SW480 (cell line): Measurements from ENCODE around the gene APPBP2.
"Not testable (repeated sequence)": the region's sequence is repeated elsewhere in the genome, so short reads cannot be mapped to it uniquely, and the experiment has no call there.

ENCODE experiments used
- DNase-seq: peaks from one replicate; pipeline ENCODE4 v3.0.0-alpha.2; 2016; ENCODE audit warnings: low spot score

Gene APPBP2

DNA sequence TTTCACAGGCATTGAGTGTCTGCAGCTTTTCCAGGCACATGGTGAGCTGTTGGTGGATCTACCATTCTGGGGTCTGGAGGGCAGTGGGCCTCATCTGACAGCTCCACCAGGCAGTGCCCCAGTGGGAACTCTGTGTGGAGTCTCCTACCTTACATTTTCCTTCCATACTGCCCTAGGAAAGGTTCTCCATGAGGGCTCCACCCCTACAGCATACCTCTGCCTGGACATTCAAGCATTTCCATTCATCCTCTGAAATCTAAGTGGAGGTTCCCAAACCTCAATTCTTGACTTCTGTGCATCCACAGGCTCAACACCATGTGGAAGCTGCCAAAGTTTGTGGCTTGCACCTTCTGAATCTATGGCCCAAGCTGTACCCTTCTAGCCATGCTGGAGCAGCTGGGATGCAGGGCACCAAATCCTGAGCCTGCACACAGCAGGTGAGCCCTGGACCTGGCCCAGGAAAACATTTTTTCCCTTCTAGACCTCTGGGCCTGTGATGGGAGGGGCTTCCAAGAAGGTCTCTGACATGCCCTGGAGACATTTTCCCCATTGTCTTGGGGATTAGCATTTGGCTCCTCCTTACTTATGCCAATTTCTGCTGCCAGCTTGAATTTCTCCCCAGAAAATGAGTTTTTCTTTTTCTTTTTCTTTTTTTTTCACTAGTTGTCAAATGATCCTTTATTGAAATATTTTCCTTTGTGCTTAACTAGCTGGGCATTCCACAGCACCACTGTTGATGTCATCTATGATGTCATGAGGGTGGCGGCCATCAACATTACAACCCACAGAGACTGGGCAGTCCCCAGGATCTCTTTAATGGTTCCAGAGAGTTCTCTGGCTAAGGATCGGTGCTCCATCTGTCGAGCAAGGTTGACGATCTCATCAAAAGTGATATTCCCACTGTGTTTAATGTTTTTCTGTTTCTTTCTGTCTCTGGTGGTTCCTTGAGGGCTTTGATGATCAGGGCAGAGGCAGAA, 92.7 kb downstream of the APPBP2 start:
- DNase-seq = not testable (repeated sequence)

DNA sequence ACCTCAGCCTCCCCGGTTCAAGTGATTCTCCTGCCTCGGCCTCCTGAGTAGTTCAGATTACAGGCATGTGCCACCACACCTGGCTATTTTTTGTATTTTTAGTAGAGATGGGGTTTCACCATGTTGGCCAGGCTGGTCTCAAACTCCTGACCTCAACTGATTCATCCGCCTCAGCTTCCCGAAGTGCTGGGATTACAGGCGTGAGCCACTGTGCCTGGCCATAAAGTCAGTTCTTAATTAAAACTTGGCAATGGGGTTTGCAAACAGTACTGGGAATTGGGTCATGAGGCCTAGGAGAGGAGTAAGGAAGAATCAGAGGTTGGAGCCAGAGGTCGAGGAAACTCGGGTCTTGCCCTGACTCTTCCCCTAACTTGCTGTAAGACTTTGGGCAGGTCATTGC, 95.5 kb downstream of the APPBP2 start:
- DNase-seq = not testable (repeated sequence)

DNA sequence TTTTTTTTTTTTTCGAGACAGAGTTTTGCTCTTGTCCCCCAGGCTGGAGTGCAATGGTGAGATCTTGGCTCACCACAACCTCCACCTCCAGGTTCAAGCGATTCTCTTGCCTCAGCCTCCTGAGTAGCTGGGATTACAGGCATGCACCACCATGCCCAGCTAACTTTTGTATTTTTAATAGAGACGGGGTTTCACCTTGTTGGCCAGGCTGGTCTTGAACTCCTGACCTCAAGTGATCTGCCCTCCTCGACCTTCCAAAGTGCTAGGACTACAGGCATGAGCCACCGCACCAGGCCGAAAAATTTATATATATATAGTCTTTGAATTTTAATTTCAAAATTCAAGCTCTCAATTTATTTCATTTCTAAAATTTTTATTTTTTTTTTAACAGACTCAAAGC, 97.6 kb downstream of the APPBP2 start:
- DNase-seq = not testable (repeated sequence)

GRCh38 chr17:60426596-60426995, 99.4 kb downstream of the APPBP2 start:
- no peak for DNase-seq

- DNase-seq = no peak
These were observed 100.4 kb downstream of the APPBP2 start for GRCh38 chr17:60425626-60426025.

DNA sequence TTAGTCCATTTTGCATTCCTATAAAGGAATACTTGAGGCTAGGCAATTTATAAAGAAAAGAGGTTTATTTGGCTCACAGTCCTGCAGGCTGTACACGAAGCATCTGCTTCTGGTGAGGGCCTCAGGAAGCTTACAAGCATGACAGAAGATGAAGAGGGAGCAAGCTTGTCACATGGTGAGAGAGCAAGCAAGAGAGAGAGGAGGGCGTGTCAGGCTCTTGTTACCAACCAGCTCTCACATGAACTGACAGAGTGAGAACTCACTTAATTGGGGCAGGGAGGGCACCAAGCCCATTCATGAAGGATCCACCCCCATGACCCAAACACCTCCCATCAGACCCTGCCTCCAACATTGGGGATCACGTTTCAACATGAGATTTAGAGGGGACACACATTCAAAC, 102.2 kb downstream of the APPBP2 start:
- DNase-seq = no peak

DNA sequence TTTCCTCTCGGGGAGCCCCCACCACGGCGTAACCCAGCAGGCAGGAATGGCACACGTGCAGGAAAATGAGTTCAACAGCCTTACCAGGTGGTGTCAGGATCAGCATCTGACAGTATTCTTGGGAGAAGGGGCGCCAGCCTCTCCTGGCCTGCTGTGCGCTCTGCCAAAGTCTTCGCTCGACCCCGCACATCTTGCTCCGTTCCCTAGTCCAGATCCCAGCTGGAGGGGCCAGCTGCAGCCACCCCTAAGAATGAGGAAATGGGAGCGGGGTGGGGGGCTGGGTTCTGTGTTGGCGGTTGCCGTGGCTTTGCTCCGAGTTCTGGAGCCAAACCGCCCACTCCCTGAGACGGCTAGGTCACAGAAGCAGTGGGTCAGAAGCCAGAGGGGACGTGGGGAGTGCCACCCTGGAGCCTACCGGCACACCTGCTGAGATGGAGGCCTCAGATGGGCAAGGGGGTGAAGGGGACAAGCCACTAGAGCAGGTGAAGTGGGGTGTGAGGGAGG, 103.8 kb downstream of the APPBP2 start, which contains the start of gene CHCT1:
Gene CHCT1 (plus strand): TSS at position 328 of the 504 bp plus-strand sequence. CDS start 104 bp downstream, at position 432.
- no peak for DNase-seq

GRCh38 chr17:60421273-60422161, 104.5 kb downstream of the APPBP2 start:
- no peak for DNase-seq

GRCh38 chr17:60419875-60420274, 106.2 kb downstream of the APPBP2 start:
- not testable (repeated sequence) for DNase-seq

GRCh38 chr17:60419003-60419402, 107.0 kb downstream of the APPBP2 start:
- DNase-seq = not testable (repeated sequence)

GRCh38 chr17:60416368-60416925, 109.6 kb downstream of the APPBP2 start:
- DNase-seq = no peak

GRCh38 chr17:60415146-60415545, 110.9 kb downstream of the APPBP2 start:
- no peak for DNase-seq

- DNase-seq = no peak
These were observed 113.3 kb downstream of the APPBP2 start for GRCh38 chr17:60412701-60413100.

DNA sequence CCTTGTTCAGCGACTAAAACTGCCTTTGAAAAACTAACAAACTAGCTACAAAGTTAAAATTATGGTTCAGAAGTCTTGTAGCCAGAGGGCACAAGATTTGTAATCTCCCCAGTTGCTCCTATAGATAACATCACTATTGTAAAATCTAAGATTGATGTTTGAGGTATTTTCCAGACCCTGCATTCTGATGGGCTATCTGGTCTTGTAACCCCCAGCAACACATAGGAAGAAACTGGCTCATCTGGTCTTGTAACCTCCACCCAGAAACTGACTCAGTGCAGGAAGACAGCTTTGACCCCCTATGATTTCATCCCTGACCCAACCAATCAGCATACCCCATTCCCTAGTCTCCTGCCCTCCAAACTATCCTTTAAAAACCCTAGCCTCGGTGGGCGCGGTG, 116.0 kb downstream of the APPBP2 start:
- no peak for DNase-seq

DNA sequence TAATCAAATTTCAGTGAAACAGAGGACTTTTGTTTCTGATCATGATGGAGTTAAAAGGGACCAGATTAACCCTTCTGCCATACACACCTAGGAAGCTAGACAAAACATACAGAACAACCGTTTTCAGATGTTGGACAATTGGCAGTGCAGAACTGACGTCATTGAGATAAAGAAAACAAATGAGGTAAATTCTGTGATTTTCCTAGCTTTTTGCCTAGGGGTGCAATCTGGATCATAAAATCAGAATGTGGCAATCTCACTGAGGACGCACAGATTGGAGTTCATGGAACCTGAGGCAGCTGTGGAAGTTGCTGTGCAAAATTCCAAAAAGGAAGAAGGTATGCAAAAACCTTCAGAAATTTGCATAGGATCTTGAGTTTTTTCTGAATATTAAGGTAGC, 119.2 kb downstream of the APPBP2 start:
- no peak for DNase-seq

DNA sequence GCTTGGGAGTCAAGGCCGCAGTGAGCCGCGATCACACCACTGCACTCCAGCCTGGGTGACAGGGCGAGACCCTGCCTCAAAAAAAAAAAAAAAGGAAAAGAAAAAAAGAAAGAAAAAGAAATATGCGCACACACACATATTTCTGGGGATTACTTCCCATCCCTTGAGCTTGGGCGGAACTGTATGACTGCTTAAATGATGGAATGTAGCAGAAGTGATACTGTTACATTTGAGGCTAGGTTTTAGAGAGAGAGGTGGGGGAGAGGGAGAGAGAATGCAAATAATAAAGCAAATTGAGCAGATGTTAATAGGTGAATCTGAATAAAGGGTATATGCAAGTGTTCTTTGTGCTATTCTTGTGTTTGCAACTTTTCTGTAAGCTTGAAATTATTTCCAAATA, 122.1 kb downstream of the APPBP2 start:
- DNase-seq = no peak

GRCh38 chr17:60403523-60403810, 122.6 kb downstream of the APPBP2 start:
- DNase-seq = no peak

DNA sequence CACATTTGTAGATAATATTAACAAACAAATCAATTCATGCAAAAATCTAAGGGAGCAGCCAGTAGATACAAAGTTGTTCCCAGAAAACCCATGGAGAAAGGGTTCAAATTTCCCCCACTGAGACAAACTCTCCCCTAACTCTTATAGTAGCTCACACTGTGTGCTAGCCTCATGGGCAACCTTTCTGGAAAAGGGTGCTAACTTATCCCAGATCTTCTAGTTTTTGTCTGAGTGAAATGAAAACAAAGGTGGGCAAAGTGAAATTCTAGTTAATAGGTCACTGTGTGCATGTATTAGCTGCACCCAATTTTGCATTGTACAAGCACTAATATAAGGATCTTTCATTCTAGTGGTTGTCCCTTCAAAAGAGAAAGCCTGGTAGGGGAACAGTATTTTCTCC, 124.2 kb downstream of the APPBP2 start:
- no peak for DNase-seq

- no peak for DNase-seq
These were observed 127.6 kb downstream of the APPBP2 start for GRCh38 chr17:60398227-60398959.

- DNase-seq = no peak
These were observed 129.6 kb downstream of the APPBP2 start for GRCh38 chr17:60396412-60396811.

GRCh38 chr17:60395508-60396065, 130.5 kb downstream of the APPBP2 start:
- no peak for DNase-seq
